ENCODE measurements around the gene DFFB.

- TF ChIP-seq CTCF (IDR thresholded peaks at IDR 0.05) (no peak), POLR2A (IDR thresholded peaks at IDR 0.05) (no peak)
These were observed 19.4 kb downstream of the DFFB start for GRCh38 chr1:3876716-3877115.

All from esophagus squamous epithelium (tissue), 4 donors.